ENCODE measurements around the gene ATXN2.
"Not testable (repeated sequence)": the region's sequence is repeated elsewhere in the genome, so short reads cannot be mapped to it uniquely, and the experiment has no call there.

Gene ATXN2

GRCh38 chr12:111488271-111488670, 110.8 kb downstream of the ATXN2 start:
- no peak for DNase-seq

- DNase-seq = no peak
Observed at GRCh38 chr12:111482462-111482861, 116.7 kb downstream of the ATXN2 start.

- no peak for DNase-seq
Observed at GRCh38 chr12:111471236-111471635, 127.9 kb downstream of the ATXN2 start.

- no peak for DNase-seq
Observed at GRCh38 chr12:111469401-111469800, 129.7 kb downstream of the ATXN2 start.

DNA sequence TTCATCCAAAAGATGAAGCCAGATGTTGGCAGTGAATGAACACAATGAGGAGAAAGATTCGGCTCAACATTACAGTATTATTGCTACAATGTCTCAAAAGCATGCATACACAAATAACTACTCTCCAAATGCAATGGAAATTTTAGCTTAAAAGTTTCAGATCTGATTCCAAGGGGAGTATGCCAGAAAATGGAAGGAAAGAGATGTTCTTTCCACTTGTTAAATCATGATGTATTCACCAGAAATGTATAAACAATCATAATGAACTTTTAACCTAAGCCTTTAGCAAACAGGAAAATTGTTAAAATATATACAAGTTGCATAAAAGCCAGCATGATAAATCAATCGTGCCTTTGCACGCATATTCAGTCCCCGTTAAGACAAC, 131.3 kb downstream of the ATXN2 start:
- DNase-seq = no peak

GRCh38 chr12:111467092-111467856, 131.8 kb downstream of the ATXN2 start:
- DNase-seq = no peak

DNA sequence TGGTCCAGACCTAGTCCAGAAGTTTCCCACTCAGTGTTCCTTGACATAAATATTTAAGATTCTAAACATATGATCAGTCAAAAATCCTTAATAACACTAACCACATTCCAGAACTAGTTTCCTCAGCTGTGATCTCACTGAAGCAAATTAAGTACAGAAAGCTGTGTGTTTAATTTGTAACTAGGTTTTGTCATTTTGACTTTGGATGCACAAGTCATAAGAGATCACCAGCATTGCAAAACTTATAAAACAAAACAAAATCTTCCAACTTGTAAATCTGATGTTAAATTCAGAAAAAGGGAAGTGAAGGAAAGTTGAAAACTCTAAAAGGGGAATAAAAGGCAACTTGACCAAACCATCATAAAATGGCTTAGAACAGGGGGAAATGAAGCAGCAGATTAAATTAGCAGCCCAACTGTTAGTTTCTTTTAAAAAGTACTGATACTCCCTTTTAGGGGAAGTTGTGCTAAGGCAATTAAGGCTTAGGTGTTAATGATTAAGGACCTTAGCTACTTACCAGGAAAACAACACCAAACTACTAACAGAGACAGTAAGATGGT, 136.8 kb downstream of the ATXN2 start:
- DNase-seq = no peak

DNA sequence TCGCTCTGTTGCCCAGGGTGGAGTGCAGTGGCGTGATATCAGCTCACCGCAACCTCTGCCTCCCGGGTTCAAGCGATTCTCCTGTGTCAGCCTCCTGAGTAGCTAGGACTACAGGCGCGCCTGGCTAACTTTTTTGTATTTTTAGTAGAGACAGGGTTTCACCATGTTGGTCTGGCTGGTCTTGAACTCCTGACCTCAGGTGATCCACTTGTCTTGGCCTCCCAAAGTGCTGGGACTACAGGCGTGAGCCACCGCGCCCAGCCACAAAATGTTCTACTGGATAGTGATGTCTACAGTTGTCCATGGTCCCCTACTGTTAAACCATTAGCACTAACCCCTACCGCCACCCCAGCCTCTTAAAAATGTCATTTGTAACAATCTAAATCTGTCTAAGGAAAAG, 139.0 kb downstream of the ATXN2 start:
- DNase-seq = not testable (repeated sequence)

DNA sequence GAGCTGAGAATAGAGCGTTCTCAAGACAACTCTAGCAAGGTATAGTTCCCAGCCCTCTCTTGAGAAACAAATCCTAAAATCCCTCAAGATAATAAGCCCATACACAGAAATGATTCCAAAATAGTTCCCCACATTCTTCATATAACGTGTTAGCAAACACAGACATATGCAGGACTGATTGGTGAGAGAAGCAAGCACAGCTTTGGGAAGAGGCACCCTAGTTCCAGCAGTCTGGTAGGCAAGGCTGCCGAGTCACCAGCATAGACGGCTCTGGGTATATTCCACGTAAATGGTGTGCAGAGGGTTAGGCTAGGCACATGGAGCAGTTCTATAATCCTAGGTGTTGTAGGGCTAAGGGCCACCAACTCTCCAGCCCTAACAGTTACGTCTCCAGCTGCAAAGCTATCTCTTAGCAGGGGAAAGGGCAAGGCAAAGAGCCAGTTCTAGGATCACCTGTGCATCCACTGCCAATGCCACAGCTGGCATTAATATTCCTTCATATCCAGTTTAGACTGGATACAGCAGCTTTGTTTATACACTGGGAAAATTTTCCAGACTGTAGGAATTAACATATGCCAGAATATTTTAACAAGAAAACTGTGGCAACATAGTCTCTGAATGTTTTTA, 140.5 kb downstream of the ATXN2 start:
- DNase-seq = no peak

GRCh38 chr12:111457577-111457976, 141.5 kb downstream of the ATXN2 start:
- no peak for DNase-seq

GRCh38 chr12:111457071-111457470, 142.0 kb downstream of the ATXN2 start:
- no peak for DNase-seq

DNA sequence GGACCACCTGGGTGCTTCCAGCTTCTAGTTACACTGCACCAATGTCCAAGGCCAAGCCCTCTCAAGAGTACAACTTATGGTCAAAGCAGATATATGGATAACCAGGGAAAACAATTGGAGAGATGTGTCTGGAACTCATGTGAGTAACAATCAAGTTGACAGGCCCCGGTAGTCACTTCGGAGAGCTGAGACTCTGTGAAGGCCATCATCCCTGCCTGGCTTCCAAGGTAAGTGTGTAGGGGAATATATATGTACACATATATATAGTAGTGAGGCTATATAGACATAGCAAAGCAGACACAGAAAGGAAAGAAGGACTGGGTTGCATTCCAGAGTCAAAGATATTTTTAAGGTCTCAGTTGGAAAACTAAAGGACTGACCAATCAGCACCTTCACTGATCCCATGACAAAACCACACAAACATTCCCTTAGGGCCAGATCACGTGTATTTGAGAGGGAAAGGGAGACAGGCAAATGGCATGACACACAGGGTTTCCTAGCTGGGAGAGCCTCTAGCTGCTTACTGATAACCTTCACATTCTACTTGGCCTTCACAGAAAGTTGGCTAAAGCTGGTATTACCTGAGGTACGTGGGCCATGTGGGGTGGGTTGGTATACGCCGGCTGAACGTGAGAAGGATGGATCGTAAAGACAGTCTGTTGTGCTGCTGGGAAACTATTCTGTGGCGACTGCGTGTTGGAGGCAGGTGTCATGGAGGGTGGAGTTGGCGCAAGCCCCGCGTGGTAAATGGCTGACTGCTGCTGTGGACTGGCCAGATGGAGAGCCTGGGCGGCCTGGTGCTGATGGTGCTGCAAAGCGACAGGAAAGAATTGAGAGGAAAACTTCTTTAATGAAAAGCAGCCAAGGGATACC, 143.4 kb downstream of the ATXN2 start:
- DNase-seq = no peak

DNA sequence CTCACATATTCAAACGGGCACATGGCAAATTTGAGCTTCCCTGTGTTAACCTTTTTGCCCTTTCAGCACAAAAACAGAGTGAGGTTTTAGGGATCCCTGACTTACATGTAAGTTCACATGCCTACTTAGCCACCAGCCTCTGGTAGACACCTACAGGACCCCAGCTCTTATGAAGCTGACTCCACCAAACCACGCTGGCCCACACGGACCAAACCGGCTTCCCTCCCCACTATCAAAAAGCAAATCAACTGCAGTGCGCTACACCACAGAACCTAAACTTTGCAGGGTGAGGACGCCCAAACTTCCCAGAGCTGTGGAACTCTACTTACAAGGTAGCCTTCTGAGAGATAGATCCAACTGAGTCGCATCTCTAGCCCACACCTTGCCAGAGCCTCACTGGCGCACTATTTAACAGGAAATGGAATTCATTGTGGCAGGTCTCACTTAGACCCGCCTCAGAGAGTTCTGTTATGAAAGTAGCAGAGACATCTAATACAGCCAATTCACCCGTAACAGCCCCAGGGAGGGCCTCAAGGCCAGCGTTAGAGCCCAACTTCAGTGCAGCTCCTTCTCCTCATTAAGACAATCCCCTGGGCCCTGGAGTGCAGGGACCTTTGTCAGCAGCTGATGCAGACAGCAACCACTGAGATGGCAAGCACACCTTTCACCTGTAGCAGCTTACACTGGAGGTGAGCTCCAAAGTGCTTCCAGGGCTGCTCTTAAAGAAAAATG, 144.2 kb downstream of the ATXN2 start:
- DNase-seq = no peak

- DNase-seq = no peak
Observed at GRCh38 chr12:111454311-111454710, 144.8 kb downstream of the ATXN2 start.

DNA sequence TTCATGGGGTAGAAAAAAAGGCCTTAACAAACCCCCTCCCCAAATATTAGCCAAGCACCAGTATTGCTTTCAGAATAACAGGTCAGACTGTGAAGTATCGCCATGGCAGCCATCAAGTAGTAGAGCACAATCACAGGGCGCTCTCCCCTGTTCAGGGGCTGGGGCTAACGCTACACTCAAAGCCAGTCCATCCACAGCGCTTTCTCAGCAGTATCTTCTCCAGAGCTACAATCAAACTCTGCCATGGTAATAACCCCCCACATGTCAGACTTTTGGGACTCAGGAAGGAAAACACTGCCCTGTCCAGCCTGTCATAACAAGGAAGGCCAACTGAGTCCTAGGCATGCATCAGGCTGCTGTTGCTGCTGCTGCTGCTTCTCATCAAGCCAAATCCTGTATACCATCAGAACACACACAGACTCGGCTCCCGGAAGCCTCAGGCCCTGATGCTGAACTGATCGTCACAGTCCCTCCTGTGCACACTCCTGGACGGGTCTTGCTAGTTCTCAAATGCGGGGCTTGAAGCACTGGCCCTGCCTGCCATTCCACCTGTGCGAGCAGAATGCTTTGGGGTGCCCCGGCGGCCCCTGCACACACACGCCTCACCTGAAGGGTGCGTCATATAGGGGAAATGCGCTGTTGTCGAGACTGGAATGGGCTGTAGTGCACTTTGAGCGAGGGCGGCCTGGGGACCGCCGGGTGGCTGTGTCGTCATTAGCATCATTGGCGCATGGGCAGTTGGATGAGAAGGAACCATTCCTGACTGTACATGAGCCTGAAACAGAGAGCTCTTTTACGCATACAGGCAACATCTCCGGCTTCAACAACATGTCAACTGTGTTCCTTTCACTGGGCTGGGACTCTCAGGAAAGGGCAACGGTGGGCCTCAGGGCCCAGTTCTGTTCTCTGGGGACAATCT, 145.8 kb downstream of the ATXN2 start:
- DNase-seq = no peak

DNA sequence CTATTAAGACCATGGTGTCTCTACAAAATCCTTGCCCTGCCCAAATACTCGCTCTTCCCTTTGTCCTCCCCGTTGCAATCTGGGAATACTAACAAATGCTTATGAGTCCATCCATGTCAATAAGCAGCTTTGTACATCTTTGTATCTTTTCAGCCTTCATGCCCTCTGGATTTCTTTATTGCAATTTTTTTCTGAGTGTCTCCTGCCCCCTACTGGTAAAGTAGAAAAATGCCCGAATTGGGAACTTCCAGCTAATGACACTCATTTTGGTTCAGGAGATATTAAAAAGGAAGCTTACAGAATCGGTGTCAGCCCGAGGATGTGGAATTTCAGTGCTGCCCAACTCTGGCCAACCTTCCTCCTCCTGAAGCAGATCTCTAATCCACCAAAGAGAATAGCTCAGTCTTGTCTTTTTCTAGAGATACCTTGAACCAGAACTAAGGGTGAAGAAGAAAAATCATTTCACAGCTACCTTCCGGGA, 147.4 kb downstream of the ATXN2 start:
- DNase-seq = peak; percentile 19

DNA sequence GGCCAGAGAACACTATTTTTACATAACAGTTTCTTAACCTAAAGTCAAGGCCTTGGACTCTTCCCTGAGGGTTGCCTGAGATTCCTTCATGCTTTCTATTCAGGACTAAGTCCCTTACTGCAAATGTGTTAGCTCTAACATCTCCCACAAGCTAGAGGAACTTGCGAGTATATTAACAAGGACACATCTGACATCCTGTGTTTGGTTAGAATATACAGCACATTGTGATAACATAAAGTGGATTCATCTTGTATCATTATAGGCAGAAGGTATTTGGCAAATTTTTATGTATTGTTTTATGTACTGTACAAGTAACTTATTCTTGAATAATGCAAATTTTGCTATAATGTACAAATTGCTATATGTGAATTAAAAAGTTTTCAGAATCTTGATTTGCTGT, 147.9 kb downstream of the ATXN2 start:
- DNase-seq = no peak

GRCh38 chr12:111450676-111451075, 148.4 kb downstream of the ATXN2 start:
- no peak for DNase-seq

DNA sequence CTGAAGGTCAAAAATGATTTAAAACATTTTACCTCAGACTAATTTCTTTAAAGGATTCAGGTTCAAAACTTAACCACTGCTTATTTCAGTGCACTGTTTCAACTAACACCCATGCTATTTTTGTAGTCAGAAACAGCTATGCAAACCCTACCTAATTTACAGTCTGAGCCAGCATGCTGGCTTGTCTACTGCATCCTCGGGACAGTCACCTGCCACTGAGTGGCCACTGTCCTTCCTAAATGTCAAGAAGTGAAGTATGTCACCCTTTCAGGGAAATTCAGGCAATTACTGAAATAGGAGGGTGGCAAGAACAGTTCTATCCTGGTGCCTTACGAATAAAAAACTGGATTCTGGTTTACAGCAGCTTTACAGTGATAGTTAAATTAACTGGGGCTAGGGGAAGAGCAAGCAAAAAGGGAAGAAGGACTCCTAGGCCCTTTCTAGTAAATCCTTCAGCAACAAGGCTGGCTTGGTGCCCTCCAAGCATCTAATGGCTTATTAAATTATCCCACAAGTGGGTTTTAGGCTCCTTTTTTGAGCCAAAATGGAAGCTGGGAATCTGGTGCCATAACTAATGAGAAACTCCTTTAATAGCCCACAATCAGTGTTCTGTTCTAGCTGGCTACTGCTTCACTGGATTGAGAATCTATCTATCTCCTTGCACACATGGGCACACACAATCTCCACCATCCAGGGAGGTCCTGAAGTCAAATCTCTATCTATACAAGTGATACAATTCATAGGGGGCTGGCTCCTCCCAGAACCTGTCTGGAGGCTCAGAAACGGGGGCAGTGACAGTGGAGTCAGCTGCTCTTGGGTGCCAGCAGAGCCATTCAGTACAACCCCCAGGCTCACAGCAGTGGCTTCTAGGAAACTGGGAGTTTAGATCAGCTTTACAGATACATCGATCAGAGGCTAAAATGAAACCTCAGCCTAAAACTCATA, 150.0 kb downstream of the ATXN2 start:
- DNase-seq = no peak

- DNase-seq = no peak
Observed at GRCh38 chr12:111448266-111448830, 150.8 kb downstream of the ATXN2 start.
